Measurements from ENCODE around the gene POLD4. TPM values are rescaled to one million over a fixed set of nuclear protein-coding genes. Genes with fewer than 3 reads are reported as not detected.

Gene POLD4
- polyA plus RNA-seq, 1 experiment: 119 TPM

DNA sequence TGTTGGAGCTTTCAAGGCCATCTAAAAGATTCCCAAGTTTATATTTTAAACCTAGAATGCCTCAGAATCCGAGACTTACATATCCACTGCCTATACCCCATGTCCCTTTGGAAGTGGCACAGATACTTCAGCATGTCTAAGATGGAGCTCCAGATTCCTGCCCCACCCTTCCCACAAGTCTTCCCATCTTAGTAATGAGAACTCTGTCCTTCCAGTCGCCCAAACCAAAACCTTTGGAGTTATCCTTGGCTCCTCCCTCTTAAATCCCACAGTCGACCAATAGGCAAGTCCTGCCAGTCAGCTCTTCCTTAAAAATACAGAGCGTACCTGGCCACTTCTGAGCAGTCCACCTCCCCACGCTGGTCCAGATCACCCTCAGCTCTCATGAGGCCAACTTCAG is 4.3 kb downstream of the POLD4 start:
- Histone ChIP-seq H3K36me3 (ENCODE audit: control insufficient read depth, insufficient read depth, low read length) (no peaks in the 10 kb centered on the region), H3K27me3 (ENCODE audit: control insufficient read depth, insufficient read depth, low read length) (no peaks in the 10 kb centered on the region), H3K4me3 (ENCODE audit: low read depth, low read length) (no peak overlapping the region)
- TF ChIP-seq, protein P1, sequence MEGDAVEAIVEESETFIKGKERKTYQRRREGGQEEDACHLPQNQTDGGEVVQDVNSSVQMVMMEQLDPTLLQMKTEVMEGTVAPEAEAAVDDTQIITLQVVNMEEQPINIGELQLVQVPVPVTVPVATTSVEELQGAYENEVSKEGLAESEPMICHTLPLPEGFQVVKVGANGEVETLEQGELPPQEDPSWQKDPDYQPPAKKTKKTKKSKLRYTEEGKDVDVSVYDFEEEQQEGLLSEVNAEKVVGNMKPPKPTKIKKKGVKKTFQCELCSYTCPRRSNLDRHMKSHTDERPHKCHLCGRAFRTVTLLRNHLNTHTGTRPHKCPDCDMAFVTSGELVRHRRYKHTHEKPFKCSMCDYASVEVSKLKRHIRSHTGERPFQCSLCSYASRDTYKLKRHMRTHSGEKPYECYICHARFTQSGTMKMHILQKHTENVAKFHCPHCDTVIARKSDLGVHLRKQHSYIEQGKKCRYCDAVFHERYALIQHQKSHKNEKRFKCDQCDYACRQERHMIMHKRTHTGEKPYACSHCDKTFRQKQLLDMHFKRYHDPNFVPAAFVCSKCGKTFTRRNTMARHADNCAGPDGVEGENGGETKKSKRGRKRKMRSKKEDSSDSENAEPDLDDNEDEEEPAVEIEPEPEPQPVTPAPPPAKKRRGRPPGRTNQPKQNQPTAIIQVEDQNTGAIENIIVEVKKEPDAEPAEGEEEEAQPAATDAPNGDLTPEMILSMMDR (IDR thresholded peaks at IDR 0.05; ENCODE audit: insufficient read depth, low read depth, low read length): no peak
- POLR2A ChIA-PET: interaction anchor here (0.8 kb wide), 1 partner anchor 9 kb away, joined by 3 read pairs; no protein-coding TSS in a partner anchor
- CTCF ChIA-PET: interaction anchor here (0.7 to 20.3 kb wide), 5 partner anchors 18 to 281 kb away, joined by 3 to 892 read pairs (median 5); partner anchors contain the start of genes CLCF1 and RAD9A
- DNase-seq (ENCODE audit: low read depth): no peak

DNA sequence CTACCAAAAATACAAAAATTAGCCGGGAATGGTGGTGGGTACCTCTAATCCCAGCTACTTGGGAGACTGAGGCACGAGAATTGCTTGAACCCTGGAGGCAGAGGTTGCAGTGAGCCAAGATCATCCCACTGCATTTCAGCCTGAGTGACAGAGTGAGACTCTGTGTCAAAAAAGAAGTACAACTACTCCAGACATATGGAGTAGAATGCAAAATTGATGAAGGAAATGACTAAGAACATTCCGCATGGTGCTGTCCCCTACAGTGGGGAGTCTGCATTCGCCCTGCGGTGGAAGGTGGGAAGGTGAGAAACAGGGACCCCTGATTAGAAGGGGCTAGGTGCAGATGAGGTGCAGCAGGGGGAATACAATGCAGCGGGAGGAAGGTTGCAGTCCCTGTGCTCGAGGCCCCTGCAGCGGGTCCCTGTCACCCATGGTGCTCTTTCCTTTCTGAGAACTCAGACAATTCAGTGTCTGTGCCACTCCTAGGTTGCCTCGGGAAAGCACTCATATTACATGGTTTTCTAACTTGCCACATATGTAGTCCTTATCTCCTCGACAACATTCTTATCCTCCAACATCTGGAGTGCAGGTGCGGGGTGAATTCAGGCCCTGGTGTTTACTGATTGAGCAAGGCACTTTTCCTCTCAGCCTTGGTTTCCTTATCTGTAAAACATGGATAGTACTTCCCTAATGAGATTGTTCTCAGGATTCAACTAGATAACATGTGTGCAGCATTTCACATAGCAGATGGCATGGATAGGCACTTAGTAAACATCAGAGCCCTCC is 5.2 kb downstream of the POLD4 start:
- TF ChIP-seq, protein P1 (IDR thresholded peaks at IDR 0.05; ENCODE audit: insufficient read depth, low read depth, low read length): no peak

DNA sequence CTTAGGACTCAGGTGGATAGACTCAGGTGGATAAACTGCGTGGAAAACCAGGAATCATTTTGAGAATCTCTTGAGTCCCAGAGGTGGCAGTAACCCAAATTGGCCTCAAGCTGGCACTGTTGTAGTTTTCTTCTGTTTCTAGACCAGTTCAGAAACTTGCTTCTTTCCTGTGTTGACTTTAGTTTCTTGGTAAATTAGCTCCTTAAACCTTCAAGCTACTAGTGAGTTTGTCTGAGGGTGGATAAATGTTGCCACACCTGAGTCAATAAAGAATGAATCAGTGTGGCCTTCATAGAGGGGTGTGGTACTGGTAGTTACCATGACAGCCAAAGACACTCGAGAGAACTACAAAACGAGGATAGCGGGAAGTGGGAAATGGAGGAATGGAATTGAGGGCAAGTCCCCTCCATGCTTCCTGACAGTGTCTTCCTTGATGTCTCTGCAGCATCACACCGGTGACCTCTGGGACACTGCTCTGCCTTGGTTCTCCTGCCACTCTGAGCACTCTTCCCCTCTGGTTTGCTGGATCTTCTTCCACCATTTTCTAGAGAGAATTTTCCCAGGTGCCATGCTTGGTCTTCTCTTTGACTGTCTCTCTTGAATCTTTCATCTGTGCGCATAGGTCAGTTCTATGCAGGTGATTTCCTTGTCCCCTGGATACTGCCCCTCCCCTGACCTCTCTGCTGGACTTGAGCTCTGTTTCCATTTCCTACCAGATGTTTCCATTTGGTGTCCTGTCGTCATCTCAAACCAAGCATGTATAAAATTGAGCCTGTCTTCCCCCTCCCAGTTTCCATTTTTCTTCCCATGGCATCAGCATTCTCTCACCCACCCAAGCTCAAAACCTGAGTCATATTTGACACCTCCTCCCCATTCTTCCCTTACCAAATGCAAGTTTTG is 7.2 kb downstream of the POLD4 start:
- H3K27me3 ChIP-seq (ENCODE audit: control insufficient read depth, insufficient read depth, low read length): no peaks in the 10 kb centered on the region
- ChIA-PET POLR2A (interaction anchor here (0.7 to 1.0 kb wide), 2 partner anchors 46 to 438 kb away, joined by 3 to 6 read pairs; partner anchors contain the start of gene RAD9A), CTCF (interaction anchor here (0.7 to 4.8 kb wide), 28 partner anchors 8 to 263 kb away, joined by 3 to 152 read pairs (median 5); partner anchors contain the start of genes CDK2AP2, CLCF1, PITPNM1 and PPP1CA)
- no peak overlapping the region for H3K4me3 ChIP-seq (ENCODE audit: low read depth, low read length)
- TF ChIP-seq, protein P1 (IDR thresholded peaks at IDR 0.05; ENCODE audit: insufficient read depth, low read depth, low read length): peak; percentile 81
- H3K36me3 ChIP-seq (ENCODE audit: control insufficient read depth, insufficient read depth, low read length): no peaks in the 10 kb centered on the region
- no peak for DNase-seq (ENCODE audit: low read depth)

More for the DNA sequence above, 5.2 kb downstream of the POLD4 start:
- DNase-seq (ENCODE audit: low read depth): no peak
- Histone ChIP-seq H3K27me3 (ENCODE audit: control insufficient read depth, insufficient read depth, low read length) (no peaks in the 10 kb centered on the region), H3K4me3 (ENCODE audit: low read depth, low read length) (no peak overlapping the region), H3K36me3 (ENCODE audit: control insufficient read depth, insufficient read depth, low read length) (no peaks in the 10 kb centered on the region)
- ChIA-PET CTCF (interaction anchor here (1.4 to 20.3 kb wide), 8 partner anchors 8 to 85 kb away, joined by 5 to 892 read pairs (median 25); partner anchors contain the start of genes CLCF1 and RAD9A), POLR2A (no interaction called here)

DNA sequence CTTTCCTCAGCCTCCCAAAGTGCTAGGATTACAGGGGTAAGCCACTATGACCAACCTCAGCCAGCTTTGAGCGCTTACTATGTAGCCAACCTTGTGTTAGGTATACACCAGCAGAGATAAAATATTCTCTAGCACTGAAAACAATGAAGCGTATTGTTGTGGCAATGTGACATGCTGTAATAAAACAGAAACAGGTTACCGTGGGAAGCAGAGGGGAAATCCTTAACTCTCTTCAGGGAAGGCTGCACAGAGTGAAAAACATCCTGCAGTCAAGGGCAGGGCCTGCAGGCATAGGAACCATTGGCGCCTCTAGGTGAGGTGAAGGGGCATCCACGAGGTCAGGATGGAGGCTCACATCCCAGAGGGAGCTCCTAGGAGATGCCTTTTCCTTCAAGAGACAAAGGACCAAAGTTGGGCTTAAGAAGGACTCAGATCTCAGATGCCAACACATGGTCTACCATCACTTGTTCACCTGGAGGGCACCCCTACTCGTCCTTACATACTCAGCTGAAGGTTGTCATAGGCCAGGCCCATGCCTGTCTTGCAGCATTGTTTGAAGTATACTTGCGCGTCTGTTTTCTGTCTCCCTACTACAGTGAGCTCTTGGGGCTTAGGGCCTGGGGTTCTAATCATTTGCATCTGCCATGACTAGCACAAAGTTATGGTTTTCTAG is 8.0 kb downstream of the POLD4 start:
- TF ChIP-seq, protein P1 (IDR thresholded peaks at IDR 0.05; ENCODE audit: insufficient read depth, low read depth, low read length): no peak
- Histone ChIP-seq H3K27me3 (ENCODE audit: control insufficient read depth, insufficient read depth, low read length) (no peaks in the 10 kb centered on the region), H3K4me3 (ENCODE audit: low read depth, low read length) (no peak overlapping the region), H3K36me3 (ENCODE audit: control insufficient read depth, insufficient read depth, low read length) (no peaks in the 10 kb centered on the region)
- DNase-seq (ENCODE audit: low read depth): no peak
- POLR2A ChIA-PET: interaction anchor here (1.0 kb wide), 1 partner anchor 47 kb away, joined by 6 read pairs; the partner anchor contains the start of gene RAD9A
- CTCF ChIA-PET: interaction anchor here (0.9 to 4.8 kb wide), 25 partner anchors 9 to 263 kb away, joined by 3 to 152 read pairs (median 6); partner anchors contain the start of genes CLCF1, PITPNM1, PPP1CA and RAD9A

Measured in BJ (cell line).